ENCODE results near the gene IGSF21.

The IGSF21 gene

GRCh38 chr1:18398791-18399530 lies 291.4 kb downstream of the IGSF21 start:
- no peak overlapping the region for H4K8ac ChIP-seq (ENCODE audit: low read depth, low read length)
- no peak overlapping the region for H3K23ac ChIP-seq (ENCODE audit: low read length)
- no peak overlapping the region for H3K27ac ChIP-seq (ENCODE audit: low read depth, low read length)
- H2BK120ac ChIP-seq (ENCODE audit: insufficient read depth, low read length, poor library complexity) = no peak overlapping the region
- H3K9ac ChIP-seq (ENCODE audit: low read length) = no peak overlapping the region
- no peaks in the 10 kb centered on the region for H3K9me3 ChIP-seq (ENCODE audit: insufficient read depth, low read depth, low read length)
- H3K14ac ChIP-seq (ENCODE audit: low read length) = no peak overlapping the region
- no peak overlapping the region for H4K12ac ChIP-seq (ENCODE audit: low read depth, low read length)
- H3K4ac ChIP-seq (ENCODE audit: low read depth, low read length) = no peak overlapping the region
- WGBS (ENCODE audit: extremely low coverage, insufficient coverage, insufficient read length) = no CpG with 5 or more reads among the region's 5 CpGs
- no peak for DNase-seq
- no peak overlapping the region for H4K91ac ChIP-seq (ENCODE audit: low read depth, low read length)
- no peaks in the 10 kb centered on the region for H3K36me3 ChIP-seq (ENCODE audit: control insufficient read depth in 1 of 2, insufficient read depth in 2 of 2, low read length in 2 of 2)
- H3K27me3 ChIP-seq (ENCODE audit: insufficient read depth, low read length) = no peaks in the 10 kb centered on the region
- H2BK12ac ChIP-seq (ENCODE audit: low read length) = no peak overlapping the region
- H2BK5ac ChIP-seq (ENCODE audit: low read depth, low read length, poor library complexity) = no peak overlapping the region
- peaks cover 2 to 11% of the 10 kb centered on the region in 2 experiments for H3K4me1 ChIP-seq (ENCODE audit: control insufficient read depth in 1 of 2, insufficient read depth in 2 of 2, low read length in 2 of 2)
- no peak overlapping the region for H2AFZ ChIP-seq (ENCODE audit: insufficient read depth, low read length, poor library complexity)
- H3K18ac ChIP-seq (ENCODE audit: low read length) = no peak overlapping the region
- no peak overlapping the region for H3K4me2 ChIP-seq (ENCODE audit: low read length)
- H2AK5ac ChIP-seq (ENCODE audit: low read length) = no peak overlapping the region
- H3K79me1 ChIP-seq (ENCODE audit: low read length) = no peaks in the 10 kb centered on the region
- H3K4me3 ChIP-seq (ENCODE audit: low read depth, low read length) = no peak overlapping the region
- H3K79me2 ChIP-seq (ENCODE audit: control insufficient read depth, insufficient read depth, low read length, poor library complexity) = no peaks in the 10 kb centered on the region

- no peak overlapping the region for H4K12ac ChIP-seq (ENCODE audit: low read depth, low read length)
- H3K14ac ChIP-seq (ENCODE audit: low read length) = no peak overlapping the region
- no peak overlapping the region for H4K8ac ChIP-seq (ENCODE audit: low read depth, low read length)
- no peak overlapping the region for H3K4me2 ChIP-seq (ENCODE audit: low read length)
- H2BK5ac ChIP-seq (ENCODE audit: low read depth, low read length, poor library complexity) = no peak overlapping the region
- H3K79me1 ChIP-seq (ENCODE audit: low read length) = no peaks in the 10 kb centered on the region
- no peaks in the 10 kb centered on the region for H3K79me2 ChIP-seq (ENCODE audit: control insufficient read depth, insufficient read depth, low read length, poor library complexity)
- no peaks in the 10 kb centered on the region for H3K9me3 ChIP-seq (ENCODE audit: insufficient read depth, low read depth, low read length)
- no peak overlapping the region for H3K9ac ChIP-seq (ENCODE audit: low read length)
- H3K27me3 ChIP-seq (ENCODE audit: insufficient read depth, low read length) = no peaks in the 10 kb centered on the region
- H3K23ac ChIP-seq (ENCODE audit: low read length) = no peak overlapping the region
- no peaks in the 10 kb centered on the region for H3K36me3 ChIP-seq (ENCODE audit: control insufficient read depth in 1 of 2, insufficient read depth in 2 of 2, low read length in 2 of 2)
- no peak overlapping the region for H4K91ac ChIP-seq (ENCODE audit: low read depth, low read length)
- H2BK12ac ChIP-seq (ENCODE audit: low read length) = no peak overlapping the region
- no peak overlapping the region for H3K4me3 ChIP-seq (ENCODE audit: low read depth, low read length)
- peaks cover 2 to 10% of the 10 kb centered on the region in 2 experiments for H3K4me1 ChIP-seq (ENCODE audit: control insufficient read depth in 1 of 2, insufficient read depth in 2 of 2, low read length in 2 of 2)
- no peak overlapping the region for H3K18ac ChIP-seq (ENCODE audit: low read length)
- H2AK5ac ChIP-seq (ENCODE audit: low read length) = no peak overlapping the region
- no CpG with 5 or more reads among the region's 7 CpGs for WGBS (ENCODE audit: extremely low coverage, insufficient coverage, insufficient read length)
- no peak overlapping the region for H2AFZ ChIP-seq (ENCODE audit: insufficient read depth, low read length, poor library complexity)
- H3K4ac ChIP-seq (ENCODE audit: low read depth, low read length) = no peak overlapping the region
- H3K27ac ChIP-seq (ENCODE audit: low read depth, low read length) = no peak overlapping the region
- DNase-seq = no peak
- H2BK120ac ChIP-seq (ENCODE audit: insufficient read depth, low read length, poor library complexity) = no peak overlapping the region
Measured at GRCh38 chr1:18400347-18401102, 292.9 kb downstream of the IGSF21 start.

- Histone ChIP-seq H3K9ac (ENCODE audit: low read length) (no peak overlapping the region), H4K12ac (ENCODE audit: low read depth, low read length) (no peak overlapping the region), H3K23ac (ENCODE audit: low read length) (no peak overlapping the region), H3K4ac (ENCODE audit: low read depth, low read length) (no peak overlapping the region), H2AK5ac (ENCODE audit: low read length) (no peak overlapping the region), H2BK5ac (ENCODE audit: low read depth, low read length, poor library complexity) (no peak overlapping the region), H3K36me3 (ENCODE audit: control insufficient read depth in 1 of 2, insufficient read depth in 2 of 2, low read length in 2 of 2) (no peaks in the 10 kb centered on the region), H2BK120ac (ENCODE audit: insufficient read depth, low read length, poor library complexity) (no peak overlapping the region), H3K18ac (ENCODE audit: low read length) (no peak overlapping the region), H4K8ac (ENCODE audit: low read depth, low read length) (no peak overlapping the region), H3K14ac (ENCODE audit: low read length) (no peak overlapping the region), H3K4me1 (ENCODE audit: control insufficient read depth in 1 of 2, insufficient read depth in 2 of 2, low read length in 2 of 2) (peaks cover 3 to 8% of the 10 kb centered on the region in 2 experiments), H3K9me3 (ENCODE audit: insufficient read depth, low read depth, low read length) (no peaks in the 10 kb centered on the region), H3K27me3 (ENCODE audit: insufficient read depth, low read length) (no peaks in the 10 kb centered on the region), H3K4me2 (ENCODE audit: low read length) (no peak overlapping the region), H3K4me3 (ENCODE audit: low read depth, low read length) (no peak overlapping the region), H3K27ac (ENCODE audit: low read depth, low read length) (no peak overlapping the region), H3K79me1 (ENCODE audit: low read length) (peaks cover 2% of the 10 kb centered on the region), H2AFZ (ENCODE audit: insufficient read depth, low read length, poor library complexity) (no peak overlapping the region), H2BK12ac (ENCODE audit: low read length) (no peak overlapping the region), H3K79me2 (ENCODE audit: control insufficient read depth, insufficient read depth, low read length, poor library complexity) (no peaks in the 10 kb centered on the region), H4K91ac (ENCODE audit: low read depth, low read length) (no peak overlapping the region)
- no peak for DNase-seq
- WGBS (ENCODE audit: extremely low coverage, insufficient coverage, insufficient read length) = no CpG with 5 or more reads among the region's 3 CpGs
Measured at GRCh38 chr1:18401921-18402320, 294.3 kb downstream of the IGSF21 start.

- no peak overlapping the region for H2AK5ac ChIP-seq (ENCODE audit: low read length)
- no peak overlapping the region for H3K9ac ChIP-seq (ENCODE audit: low read length)
- H2AFZ ChIP-seq (ENCODE audit: insufficient read depth, low read length, poor library complexity) = no peak overlapping the region
- no peak overlapping the region for H3K14ac ChIP-seq (ENCODE audit: low read length)
- no peaks in the 10 kb centered on the region for H3K9me3 ChIP-seq (ENCODE audit: insufficient read depth, low read depth, low read length)
- no peak overlapping the region for H2BK120ac ChIP-seq (ENCODE audit: insufficient read depth, low read length, poor library complexity)
- no peak overlapping the region for H3K4ac ChIP-seq (ENCODE audit: low read depth, low read length)
- peaks cover 14 to 24% of the 10 kb centered on the region in 2 experiments for H3K4me1 ChIP-seq (ENCODE audit: control insufficient read depth in 1 of 2, insufficient read depth in 2 of 2, low read length in 2 of 2)
- H3K79me1 ChIP-seq (ENCODE audit: low read length) = peaks cover 2% of the 10 kb centered on the region
- DNase-seq = no peak
- H2BK12ac ChIP-seq (ENCODE audit: low read length) = no peak overlapping the region
- H4K8ac ChIP-seq (ENCODE audit: low read depth, low read length) = no peak overlapping the region
- H3K4me3 ChIP-seq (ENCODE audit: low read depth, low read length) = no peak overlapping the region
- no peaks in the 10 kb centered on the region for H3K79me2 ChIP-seq (ENCODE audit: control insufficient read depth, insufficient read depth, low read length, poor library complexity)
- H3K4me2 ChIP-seq (ENCODE audit: low read length) = no peak overlapping the region
- H3K18ac ChIP-seq (ENCODE audit: low read length) = no peak overlapping the region
- no peak overlapping the region for H3K27ac ChIP-seq (ENCODE audit: low read depth, low read length)
- no peaks in the 10 kb centered on the region for H3K36me3 ChIP-seq (ENCODE audit: control insufficient read depth in 1 of 2, insufficient read depth in 2 of 2, low read length in 2 of 2)
- WGBS (ENCODE audit: extremely low coverage, insufficient coverage, insufficient read length) = no CpG with 5 or more reads among the region's 3 CpGs
- H3K27me3 ChIP-seq (ENCODE audit: insufficient read depth, low read length) = no peaks in the 10 kb centered on the region
- H3K23ac ChIP-seq (ENCODE audit: low read length) = no peak overlapping the region
- H4K91ac ChIP-seq (ENCODE audit: low read depth, low read length) = no peak overlapping the region
- H2BK5ac ChIP-seq (ENCODE audit: low read depth, low read length, poor library complexity) = no peak overlapping the region
- no peak overlapping the region for H4K12ac ChIP-seq (ENCODE audit: low read depth, low read length)
Measured at GRCh38 chr1:18404460-18404859, 296.9 kb downstream of the IGSF21 start.

All from trophoblast cell (in vitro differentiated cells and primary cell).